Measurements from ENCODE around the gene DCD.
A peak's percentile ranks its signal among the peaks of the same experiment; 100 is the strongest.
"Not testable (repeated sequence)": the region's sequence is repeated elsewhere in the genome, so short reads cannot be mapped to it uniquely, and the experiment has no call there.

DCD gene

DNA sequence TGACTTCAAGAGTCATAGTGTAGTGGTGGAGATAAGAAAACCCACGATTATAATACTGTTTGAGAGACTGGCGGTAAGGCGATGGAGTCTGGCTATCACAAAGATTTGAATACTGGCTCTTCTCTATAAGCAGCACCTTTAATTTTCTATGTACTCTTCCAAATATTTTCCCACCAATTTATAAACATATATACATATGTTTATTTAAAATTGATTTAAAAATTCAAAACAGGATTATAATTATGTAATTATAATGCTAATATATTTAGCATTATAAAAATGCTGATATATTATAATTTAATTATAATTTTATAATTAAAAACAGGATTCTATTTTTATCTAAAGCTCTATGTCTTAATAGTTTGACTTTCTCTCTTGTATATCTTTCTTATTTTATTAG, 15.4 kb upstream of the DCD start:
- in situ Hi-C loops (cut with HindIII; ENCODE audit: low pct_unique_long_range_greater_than_20kb, low sequenced_read_pairs) = no loop called here
- no peak for DNase-seq (ENCODE audit: low read depth in 1 of 2, low spot score in 1 of 2)
- no peak for TF ChIP-seq JUND (IDR thresholded peaks at IDR 0.05; ENCODE audit: low read depth)

DNA sequence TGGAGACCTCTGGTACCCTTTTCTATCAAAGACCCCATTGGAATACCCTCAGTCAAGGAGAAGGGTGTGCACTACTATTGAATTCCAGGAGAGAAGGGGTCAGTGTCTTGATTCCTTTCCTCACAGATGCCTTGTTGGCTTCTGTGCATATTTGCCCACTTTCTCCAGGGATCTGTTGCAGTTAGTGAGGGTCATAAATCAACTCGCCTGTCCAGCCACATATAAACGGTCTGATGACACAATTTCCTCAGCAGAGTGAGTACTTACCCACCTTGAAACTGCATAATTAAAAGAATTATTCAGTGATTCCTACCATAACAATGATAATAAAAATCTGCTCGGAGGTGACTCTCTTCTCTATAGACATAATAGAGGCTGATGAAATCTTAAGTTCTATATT, 13.9 kb upstream of the DCD start:
- TF ChIP-seq JUND (IDR thresholded peaks at IDR 0.05; ENCODE audit: low read depth) = no peak
- in situ Hi-C loops (cut with HindIII; ENCODE audit: low pct_unique_long_range_greater_than_20kb, low sequenced_read_pairs) = no loop called here
- no peak for DNase-seq (ENCODE audit: low read depth in 1 of 2, low spot score in 1 of 2)

DNA sequence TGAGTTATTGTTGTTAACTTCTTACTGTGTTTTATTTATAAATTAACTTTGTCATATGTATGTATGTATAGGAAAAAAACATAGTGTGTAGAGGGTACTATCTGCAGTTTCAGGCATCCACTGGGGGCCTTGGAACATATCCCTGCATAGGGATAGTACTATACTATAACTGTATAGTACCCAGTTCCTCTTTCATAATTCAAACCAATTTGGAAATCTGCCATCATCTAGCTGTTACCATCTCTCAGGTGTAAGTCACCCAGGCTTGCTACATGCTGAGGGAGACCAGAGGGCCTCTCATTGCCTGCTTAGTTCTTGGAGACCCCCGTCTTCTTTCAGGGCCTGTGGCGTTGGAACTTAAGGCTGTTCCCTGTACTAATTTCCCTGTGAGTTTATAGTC, 12.9 kb upstream of the DCD start:
- in situ Hi-C loops (cut with HindIII; ENCODE audit: low pct_unique_long_range_greater_than_20kb, low sequenced_read_pairs) = no loop called here
- DNase-seq (ENCODE audit: low read depth in 1 of 2, low spot score in 1 of 2) = no peak
- TF ChIP-seq JUND (IDR thresholded peaks at IDR 0.05; ENCODE audit: low read depth) = no peak

DNA sequence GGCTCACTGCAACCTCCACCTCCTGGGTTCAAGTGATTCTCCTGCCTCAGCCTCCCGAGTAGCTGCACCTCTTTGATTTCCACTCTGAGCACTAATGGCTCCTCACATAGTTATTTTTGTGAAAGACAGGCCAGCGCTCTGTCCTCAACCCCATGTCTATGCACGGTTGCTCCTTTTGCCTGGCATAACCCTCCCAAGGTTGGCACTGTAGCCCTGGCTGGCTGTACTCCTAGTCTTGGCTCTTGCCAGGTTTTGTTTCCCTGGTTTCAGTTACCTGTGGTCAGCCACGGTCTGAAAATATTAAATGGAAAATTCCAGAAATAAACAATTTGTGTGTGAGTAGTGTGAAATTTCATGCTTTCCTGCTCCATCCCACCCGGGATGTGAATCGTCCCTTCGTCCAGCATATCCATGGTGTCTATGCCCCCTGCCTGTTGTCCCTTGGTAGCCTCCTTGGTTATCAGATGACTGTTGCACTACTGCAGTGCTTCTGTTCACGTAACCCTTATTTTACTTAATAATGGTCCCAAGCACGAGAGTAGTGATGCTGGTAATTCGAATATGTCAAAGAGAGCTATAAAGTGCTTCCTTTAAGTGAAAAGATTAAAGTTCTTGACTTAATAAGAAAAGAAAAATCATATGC, 12.3 kb upstream of the DCD start:
- no peak for DNase-seq (ENCODE audit: low read depth in 1 of 2, low spot score in 1 of 2)
- in situ Hi-C loops (cut with HindIII; ENCODE audit: low pct_unique_long_range_greater_than_20kb, low sequenced_read_pairs) = no loop called here
- no peak for TF ChIP-seq JUND (IDR thresholded peaks at IDR 0.05; ENCODE audit: low read depth)

DNA sequence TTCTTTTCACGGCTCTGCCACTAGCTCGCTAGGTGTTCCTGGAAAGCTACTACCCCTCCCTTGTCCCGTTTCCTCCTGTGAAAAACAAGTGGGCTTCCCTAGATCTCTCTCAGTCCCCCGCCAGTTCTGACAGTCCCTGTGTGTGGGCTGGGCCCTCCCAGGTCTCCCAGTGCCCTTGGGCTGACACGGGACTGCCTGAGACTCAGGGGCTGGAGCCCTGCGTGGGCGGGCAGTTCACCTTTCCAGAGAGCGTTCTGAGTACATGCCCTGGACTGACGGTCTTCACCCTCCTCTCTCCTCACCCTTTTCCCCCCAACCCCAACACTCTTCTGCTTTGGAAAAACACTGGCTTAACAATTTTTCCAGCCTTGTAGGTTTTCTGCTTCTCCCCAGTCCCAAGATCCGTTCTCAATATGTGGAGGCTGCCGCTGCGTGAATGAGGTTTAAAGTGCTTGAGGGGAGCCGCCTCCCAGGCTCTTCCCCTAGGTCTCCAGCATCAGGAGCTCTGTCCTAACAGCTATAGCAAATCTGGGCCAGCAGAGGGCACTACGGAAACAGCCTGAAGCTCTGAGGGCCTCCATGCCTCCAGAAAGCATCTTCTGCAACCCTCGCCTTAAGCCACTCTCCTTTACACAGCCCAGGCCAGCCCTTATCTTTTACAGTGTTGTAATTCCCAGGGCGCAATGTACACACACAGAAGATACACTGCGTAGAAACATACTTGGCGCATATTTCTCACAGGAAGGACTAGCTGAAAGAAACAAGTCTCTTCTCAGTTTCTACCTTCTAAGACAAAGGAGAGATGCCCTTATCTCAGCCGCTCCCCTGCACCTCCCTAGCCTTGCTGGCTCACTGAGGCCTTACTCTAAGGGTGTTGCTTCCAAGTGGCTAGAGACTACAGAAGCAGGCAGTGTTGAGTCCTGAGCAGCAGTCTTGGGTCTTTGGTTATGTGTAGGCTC, 10.4 kb upstream of the DCD start:
- DNase-seq (ENCODE audit: low read depth in 1 of 2, low spot score in 1 of 2) = peak in 1 of 2 experiments; percentile 71
- no peak for TF ChIP-seq JUND (IDR thresholded peaks at IDR 0.05; ENCODE audit: low read depth)
- in situ Hi-C loops (cut with HindIII; ENCODE audit: low pct_unique_long_range_greater_than_20kb, low sequenced_read_pairs) = no loop called here

DNA sequence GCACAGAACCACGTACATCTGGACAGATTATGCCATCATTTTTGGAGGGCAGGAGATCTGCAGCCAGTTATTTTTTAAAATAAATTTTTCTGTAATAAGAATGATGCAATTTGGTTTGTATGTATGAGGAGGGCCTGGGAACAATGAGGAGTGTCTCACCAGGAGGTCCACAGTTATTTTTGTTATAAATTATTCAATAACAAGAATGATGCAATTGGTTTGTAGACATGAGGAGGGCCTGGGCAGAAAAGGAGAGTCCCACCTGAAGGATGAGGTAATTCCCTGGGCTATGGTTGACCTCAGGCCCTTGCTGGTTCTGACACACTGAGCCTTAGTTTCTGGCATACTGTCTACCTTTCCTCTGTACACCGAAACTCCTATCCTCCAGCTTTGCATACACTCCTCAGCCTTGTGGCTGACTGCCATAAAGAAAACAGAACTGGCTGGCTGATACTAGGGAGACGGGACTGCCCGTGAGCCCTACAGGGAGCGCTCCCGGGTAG, 9.0 kb upstream of the DCD start:
- in situ Hi-C loops (cut with HindIII; ENCODE audit: low pct_unique_long_range_greater_than_20kb, low sequenced_read_pairs) = no loop called here
- DNase-seq (ENCODE audit: low read depth in 1 of 2, low spot score in 1 of 2) = no peak
- no peak for TF ChIP-seq JUND (IDR thresholded peaks at IDR 0.05; ENCODE audit: low read depth)

DNA sequence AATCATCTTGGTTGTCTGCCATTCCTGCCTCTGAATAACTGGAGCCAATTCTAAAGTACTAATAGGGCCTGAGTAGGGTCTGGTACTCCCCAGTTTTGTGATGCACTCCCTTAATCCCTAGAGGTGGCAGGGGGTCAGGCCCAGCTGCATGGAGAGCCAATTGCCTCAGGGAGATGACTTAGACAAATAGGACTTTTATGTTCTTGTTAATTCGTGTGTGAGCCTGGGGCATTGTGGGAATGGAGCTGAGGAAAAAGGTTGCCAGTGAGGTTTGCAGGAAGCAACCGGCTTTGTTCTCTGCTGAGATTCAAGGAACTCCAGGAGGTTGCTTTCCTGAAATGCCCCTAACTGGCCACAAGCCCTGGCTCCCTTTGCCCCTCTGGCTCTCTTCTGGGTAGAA, 6.8 kb upstream of the DCD start:
- TF ChIP-seq JUND (IDR thresholded peaks at IDR 0.05; ENCODE audit: low read depth) = no peak
- peak in 1 of 2 experiments; percentile 35 for DNase-seq (ENCODE audit: low read depth in 1 of 2, low spot score in 1 of 2)
- in situ Hi-C loops (cut with HindIII; ENCODE audit: low pct_unique_long_range_greater_than_20kb, low sequenced_read_pairs) = no loop called here

DNA sequence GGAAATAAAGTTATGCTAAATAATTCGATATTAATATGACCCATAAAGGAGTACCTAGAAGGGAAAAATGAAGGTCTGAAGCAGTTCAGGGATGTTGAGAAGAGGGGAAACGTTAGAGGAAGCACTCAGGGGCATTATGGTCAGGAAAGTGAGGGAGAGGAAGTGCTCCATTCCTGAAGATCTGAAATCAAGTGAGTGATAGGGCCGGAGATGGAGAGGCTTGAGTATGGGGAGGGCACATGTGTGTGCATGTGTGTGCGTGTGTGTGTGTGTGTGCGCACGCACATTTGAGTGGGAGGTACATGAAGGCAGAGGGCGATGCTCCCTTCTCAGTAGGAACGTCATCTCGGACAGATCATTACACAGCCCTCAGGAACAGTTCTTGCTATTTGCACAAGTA, 4.9 kb upstream of the DCD start:
- no peak for DNase-seq (ENCODE audit: low read depth in 1 of 2, low spot score in 1 of 2)
- in situ Hi-C loops (cut with HindIII; ENCODE audit: low pct_unique_long_range_greater_than_20kb, low sequenced_read_pairs) = no loop called here
- TF ChIP-seq JUND (IDR thresholded peaks at IDR 0.05; ENCODE audit: low read depth) = no peak

DNA sequence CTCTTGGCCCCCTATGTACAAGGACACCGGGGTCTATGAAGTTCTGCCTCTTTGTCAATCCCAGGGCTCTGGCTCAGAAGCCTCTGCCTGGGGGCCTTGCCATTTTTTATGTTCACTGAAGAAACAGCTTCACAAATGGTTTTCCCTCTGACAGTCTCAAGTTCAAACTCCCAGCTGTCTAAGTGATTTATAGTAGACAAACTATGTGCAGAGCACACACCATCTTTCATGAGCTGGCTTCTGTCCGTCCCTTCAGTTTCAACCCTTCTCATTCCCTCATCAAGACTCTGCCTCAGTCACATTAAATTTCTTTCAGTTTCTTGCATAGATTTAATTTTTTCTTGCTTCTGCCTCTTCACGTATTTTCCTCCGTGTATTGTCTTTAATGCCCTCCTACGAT, 2.7 kb upstream of the DCD start:
- in situ Hi-C loops (cut with HindIII; ENCODE audit: low pct_unique_long_range_greater_than_20kb, low sequenced_read_pairs) = no loop called here
- DNase-seq (ENCODE audit: low read depth in 1 of 2, low spot score in 1 of 2) = no peak
- no peak for TF ChIP-seq JUND (IDR thresholded peaks at IDR 0.05; ENCODE audit: low read depth)

DNA sequence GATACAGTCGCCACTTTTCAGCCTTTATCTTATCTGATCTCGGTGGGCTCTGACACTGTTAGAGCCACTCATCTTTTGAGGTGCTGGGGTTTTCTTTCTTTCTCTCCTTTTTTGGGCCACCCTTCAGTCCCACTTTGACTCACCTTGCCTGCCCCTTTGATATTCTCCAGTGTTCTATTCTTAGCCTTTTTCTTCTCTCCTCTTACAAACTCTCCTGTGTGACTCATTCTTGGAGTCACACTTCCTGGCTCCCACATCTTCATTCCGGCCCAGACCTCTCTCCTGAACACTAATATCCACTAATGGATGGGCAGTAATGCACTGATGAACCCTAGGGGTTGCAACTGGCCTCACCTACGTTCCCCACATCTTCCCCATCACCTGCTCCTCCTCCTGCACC, 2.2 kb upstream of the DCD start:
- in situ Hi-C loops (cut with HindIII; ENCODE audit: low pct_unique_long_range_greater_than_20kb, low sequenced_read_pairs) = no loop called here
- no peak for DNase-seq (ENCODE audit: low read depth in 1 of 2, low spot score in 1 of 2)
- TF ChIP-seq JUND (IDR thresholded peaks at IDR 0.05; ENCODE audit: low read depth) = no peak

DNA sequence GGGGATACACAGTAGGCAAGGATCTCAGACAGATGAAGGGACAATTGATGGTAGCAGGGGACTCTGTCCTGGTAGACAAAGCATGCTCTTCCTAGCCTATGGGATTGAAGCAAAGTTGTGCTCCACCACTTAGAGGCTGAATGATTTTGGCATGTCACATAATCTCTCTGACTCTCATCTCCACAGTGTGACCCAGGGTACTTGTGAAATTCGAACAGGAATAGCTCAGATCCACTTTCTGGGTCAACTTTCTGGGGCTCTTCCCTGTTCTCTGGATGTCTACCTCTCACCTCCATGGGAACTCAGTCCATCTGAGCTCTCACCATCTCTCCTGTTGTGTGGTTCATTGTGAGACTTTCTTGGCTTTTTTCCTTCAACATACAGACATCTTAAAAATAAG, 1.7 kb upstream of the DCD start:
- TF ChIP-seq JUND (IDR thresholded peaks at IDR 0.05; ENCODE audit: low read depth) = no peak
- in situ Hi-C loops (cut with HindIII; ENCODE audit: low pct_unique_long_range_greater_than_20kb, low sequenced_read_pairs) = no loop called here
- DNase-seq (ENCODE audit: low read depth in 1 of 2, low spot score in 1 of 2) = no peak

DNA sequence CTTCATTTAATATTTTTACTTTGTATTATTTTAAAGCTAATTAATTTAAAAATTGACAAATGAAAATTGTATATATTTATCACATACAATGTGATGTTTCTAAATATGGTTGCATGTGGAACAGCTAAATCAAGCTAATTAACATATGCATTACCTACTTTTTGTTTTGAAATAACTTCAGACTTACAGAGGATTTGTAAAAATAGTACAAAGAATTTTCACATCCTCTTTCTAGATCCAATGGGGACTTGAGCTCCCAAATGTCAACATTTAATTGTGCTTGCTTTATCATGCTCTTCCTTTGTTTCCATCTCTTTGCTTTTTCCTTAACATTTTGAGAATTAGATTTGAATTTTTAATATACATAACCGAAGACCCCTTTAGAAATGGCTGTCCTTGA, 6.6 kb downstream of the DCD start:
- in situ Hi-C loops (cut with HindIII; ENCODE audit: low pct_unique_long_range_greater_than_20kb, low sequenced_read_pairs) = no loop called here
- TF ChIP-seq JUND (IDR thresholded peaks at IDR 0.05; ENCODE audit: low read depth) = no peak
- DNase-seq (ENCODE audit: low read depth in 1 of 2, low spot score in 1 of 2) = no peak

DNA sequence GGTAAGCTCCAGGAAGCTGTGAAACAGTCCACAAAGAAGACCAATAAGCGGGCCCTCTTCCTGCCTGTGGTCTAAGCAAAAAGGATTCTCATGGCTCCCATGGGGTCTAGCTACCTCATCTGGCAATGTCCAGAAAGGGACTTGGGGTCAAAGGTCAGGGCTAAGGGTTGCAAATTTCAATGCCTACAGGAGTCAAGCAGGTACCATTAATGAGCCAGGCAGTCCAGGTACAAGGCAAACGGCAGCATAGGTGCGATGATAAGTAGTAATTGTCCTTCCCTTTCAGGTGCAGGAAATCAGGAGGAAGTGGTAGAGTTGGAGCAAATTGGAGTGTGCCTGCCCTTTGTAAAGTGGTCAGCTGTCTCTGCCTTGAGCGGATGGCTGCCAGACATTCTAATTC, 7.1 kb downstream of the DCD start:
- in situ Hi-C loops (cut with HindIII; ENCODE audit: low pct_unique_long_range_greater_than_20kb, low sequenced_read_pairs) = no loop called here
- no peak for DNase-seq (ENCODE audit: low read depth in 1 of 2, low spot score in 1 of 2)
- TF ChIP-seq JUND (IDR thresholded peaks at IDR 0.05; ENCODE audit: low read depth) = no peak

DNA sequence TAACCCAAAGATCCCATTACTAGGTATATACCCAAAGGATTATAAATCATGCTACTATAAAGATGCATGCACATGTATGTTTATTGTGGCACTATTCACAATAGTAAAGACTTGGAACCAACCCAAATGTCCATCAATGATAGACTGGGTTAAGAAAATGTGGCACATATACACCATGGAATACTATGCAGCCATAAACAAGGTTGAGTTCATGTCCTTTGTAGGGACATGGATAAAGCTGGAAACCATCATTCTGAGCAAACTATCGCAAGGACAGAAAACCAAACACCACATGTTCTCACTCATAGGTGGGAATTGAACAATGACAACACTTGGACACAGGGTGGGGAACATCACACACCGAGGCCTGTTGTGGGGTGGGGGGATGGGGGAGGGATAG, 9.1 kb downstream of the DCD start:
- DNase-seq (ENCODE audit: low read depth in 1 of 2, low spot score in 1 of 2); in situ Hi-C loops (cut with HindIII; ENCODE audit: low pct_unique_long_range_greater_than_20kb, low sequenced_read_pairs): not testable (repeated sequence)
